ENCODE results near the gene CELA3B.

The CELA3B gene

GRCh38 chr1:22037520-22037919 lies 60.7 kb downstream of the CELA3B start:
- Histone ChIP-seq H3K9me3 (no peaks in the 10 kb centered on the region), H3K4me1 (ENCODE audit: control insufficient read depth in 1 of 2, insufficient read depth in 1 of 2, low read depth in 1 of 2, low read length in 1 of 2) (peaks cover 34 to 42% of the 10 kb centered on the region in 2 experiments), H3K4me3 (ENCODE audit: low read depth in 1 of 2, low read length in 1 of 2) (no peak overlapping the region), H3K27ac (peak overlapping the region; percentile 95), H3K27me3 (no peaks in the 10 kb centered on the region), H3K36me3 (no peaks in the 10 kb centered on the region)
- no peak for TF ChIP-seq CTCF (IDR thresholded peaks at IDR 0.05)

GRCh38 chr1:22038036-22038435 lies 61.2 kb downstream of the CELA3B start:
- H3K4me1 ChIP-seq (ENCODE audit: control insufficient read depth in 1 of 2, insufficient read depth in 1 of 2, low read depth in 1 of 2, low read length in 1 of 2), result peaks cover 34 to 42% of the 10 kb centered on the region in 2 experiments
- H3K4me3 ChIP-seq (ENCODE audit: low read depth in 1 of 2, low read length in 1 of 2), result no peak overlapping the region
- H3K36me3 ChIP-seq, result no peaks in the 10 kb centered on the region
- H3K27me3 ChIP-seq, result no peaks in the 10 kb centered on the region
- no peak for TF ChIP-seq CTCF (IDR thresholded peaks at IDR 0.05)
- peak overlapping the region; percentile 95 for H3K27ac ChIP-seq
- H3K9me3 ChIP-seq, result no peaks in the 10 kb centered on the region
